Kidney (tissue), 14 donors: ENCODE measurements around the gene ACP6. TPM values are rescaled to one million over a fixed set of nuclear protein-coding genes. Genes with fewer than 3 reads are reported as not detected.

ENCODE experiments used
- DNase-seq, 5 donors: peaks; one replicate each; pipeline ENCODE4 v3.0.0-alpha.2; 2013 to 2020
- FAIRE-seq: peaks from 2 replicates; lab custom pipeline; 2012; peaks lifted over from hg19 to GRCh38; lab: Jason Lieb, UNC
- H3K27ac ChIP-seq, 2 donors: one replicate each; pipeline ENCODE4 v1.7.0; 2013; ENCODE audit warnings: low read depth in 2 of 2, low read length in 2 of 2, inconsistent platforms in 1 of 2
- H3K27me3 ChIP-seq: one replicate; pipeline ENCODE4 v1.7.1; 2013; ENCODE audit warnings: low read length, inconsistent platforms; ENCODE audit not compliant: control insufficient read depth, insufficient read depth
- H3K36me3 ChIP-seq, 3 donors: one replicate each; pipeline versions ENCODE4 v1.7.0 to v1.7.1; 2013; ENCODE audit warnings: low read length in 3 of 3, control low read depth in 1 of 3, inconsistent platforms in 1 of 3; ENCODE audit not compliant: insufficient read depth in 3 of 3, control insufficient read depth in 2 of 3
- H3K4me1 ChIP-seq, 3 donors: one replicate each; pipeline versions ENCODE4 v1.7.0 to v1.7.1; 2013; ENCODE audit warnings: low read length in 3 of 3, inconsistent platforms in 1 of 3, low read depth in 1 of 3; ENCODE audit not compliant: control insufficient read depth in 2 of 3, insufficient read depth in 2 of 3
- H3K4me3 ChIP-seq, 3 donors: one replicate each; pipeline versions ENCODE4 v1.7.0 to v1.8.1; 2013; ENCODE audit warnings: low read length in 3 of 3, control low read depth in 1 of 3, inconsistent platforms in 1 of 3
- H3K9ac ChIP-seq, 3 donors: one replicate each; pipeline versions ENCODE4 v1.7.0 to v1.7.1; 2013; ENCODE audit warnings: low read length in 3 of 3, control low read depth in 1 of 3, inconsistent platforms in 1 of 3
- H3K9me3 ChIP-seq, 3 donors: one replicate each; pipeline versions ENCODE4 v1.7.0 to v1.7.1; 2013; ENCODE audit warnings: low read length in 3 of 3, control low read depth in 1 of 3, inconsistent platforms in 1 of 3; ENCODE audit not compliant: control insufficient read depth in 2 of 3, insufficient read depth in 1 of 3
- intact Hi-C: fragments of 100-400 bp; cut with DNase I; formaldehyde crosslinking; loops from one replicate; pipeline ENCODE4 v1.11.1; 2022
- polyA plus RNA-seq: library from polyadenylated mRNA; stranded (reverse); fragments of 350-450 nt; fragmentation: Illumina TruSeq; extraction: RNeasy Lipid Tissue Mini Kit (QIAGEN cat#74804); gene quantifications from one replicate; pipeline ENCODE4 v1.2.3, GENCODE V29; 2014; ENCODE audit warnings: low read depth, low replicate concordance; ENCODE audit not compliant: insufficient read depth
- total RNA-seq: library from RNA; stranded (reverse); fragmentation: NEBNext Ultra II Directional; extraction: Animal tissue kit (Norgen Biotek cat#: 25700); gene quantifications from one replicate; pipeline ENCODE4 v1.2.1, GENCODE V29; 2021
- TF ChIP-seq, protein P1 (sequence below): IDR thresholded peaks from 3 replicates; pipeline ENCODE4 v1.5.1; 2012; ENCODE audit warnings: mild to moderate bottlenecking, moderate library complexity, borderline replicate concordance; ENCODE audit not compliant: insufficient read depth; ENCODE audit errors: extremely low read depth
- donor health status: control.
- donor health status: control.
- donor health status: control.
- donor health status: control.
- donor health status: control.
- donor health status: DM: yes; HTN: yes; CAD: no.
- donor health status: Normal renal cell carcinoma (clear cell type).

Gene ACP6
- total and polyA plus RNA-seq, 2 donors from 2014 or later, result 37.7 to 43.6 TPM

DNA sequence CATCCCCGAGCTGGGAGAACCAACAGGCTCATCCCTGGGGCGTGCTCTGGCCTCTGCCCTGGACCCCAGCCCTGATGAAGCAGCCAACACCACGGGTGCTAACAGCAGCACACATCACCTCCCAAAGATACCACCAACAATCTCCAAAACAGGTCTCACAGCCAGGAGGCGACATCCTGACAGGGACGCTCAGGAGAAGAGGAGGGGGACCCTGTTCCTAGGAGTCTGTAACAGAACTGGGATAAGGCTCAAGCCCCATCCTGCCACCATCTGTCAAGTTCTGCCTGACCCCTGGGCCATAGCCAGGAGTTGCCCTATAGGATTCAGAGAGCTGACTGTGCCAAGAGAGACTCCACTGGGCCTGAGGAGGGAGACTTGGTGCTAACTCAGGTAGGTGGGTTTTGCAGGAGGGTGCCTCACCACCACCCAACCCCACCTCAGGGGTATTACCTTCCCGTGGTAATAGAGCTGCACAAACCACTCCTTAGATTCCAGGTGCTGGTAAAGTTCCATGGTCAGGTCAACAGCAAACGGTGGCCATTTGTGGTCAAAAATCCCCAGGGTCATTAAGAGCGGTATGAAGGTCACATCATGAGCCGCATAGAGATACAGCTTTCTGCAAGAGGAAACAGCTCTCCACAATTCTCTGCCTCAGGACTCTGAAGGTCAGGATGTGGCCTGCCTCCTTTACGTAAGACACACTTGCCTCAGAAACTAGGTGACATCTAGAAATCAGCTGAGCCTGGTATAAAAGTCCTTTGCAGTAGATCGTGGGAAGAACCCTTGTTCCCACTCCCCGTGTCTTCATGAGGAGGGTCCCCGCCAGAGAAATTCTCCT lies 22.3 kb downstream of the ACP6 start:
- Histone ChIP-seq H3K9me3 (no peaks in the 10 kb centered on the region), H3K27ac (no peak overlapping the region), H3K4me3 (no peak overlapping the region), H3K4me1 (peaks cover 0 to 7% (median 7%) of the 10 kb centered on the region in 3 donors), H3K9ac (no peak overlapping the region), H3K27me3 (no peaks in the 10 kb centered on the region), H3K36me3 (peaks cover 4 to 46% (median 34%) of the 10 kb centered on the region in 3 donors)
- intact Hi-C loops, result no loop called here
- TF ChIP-seq, protein P1, sequence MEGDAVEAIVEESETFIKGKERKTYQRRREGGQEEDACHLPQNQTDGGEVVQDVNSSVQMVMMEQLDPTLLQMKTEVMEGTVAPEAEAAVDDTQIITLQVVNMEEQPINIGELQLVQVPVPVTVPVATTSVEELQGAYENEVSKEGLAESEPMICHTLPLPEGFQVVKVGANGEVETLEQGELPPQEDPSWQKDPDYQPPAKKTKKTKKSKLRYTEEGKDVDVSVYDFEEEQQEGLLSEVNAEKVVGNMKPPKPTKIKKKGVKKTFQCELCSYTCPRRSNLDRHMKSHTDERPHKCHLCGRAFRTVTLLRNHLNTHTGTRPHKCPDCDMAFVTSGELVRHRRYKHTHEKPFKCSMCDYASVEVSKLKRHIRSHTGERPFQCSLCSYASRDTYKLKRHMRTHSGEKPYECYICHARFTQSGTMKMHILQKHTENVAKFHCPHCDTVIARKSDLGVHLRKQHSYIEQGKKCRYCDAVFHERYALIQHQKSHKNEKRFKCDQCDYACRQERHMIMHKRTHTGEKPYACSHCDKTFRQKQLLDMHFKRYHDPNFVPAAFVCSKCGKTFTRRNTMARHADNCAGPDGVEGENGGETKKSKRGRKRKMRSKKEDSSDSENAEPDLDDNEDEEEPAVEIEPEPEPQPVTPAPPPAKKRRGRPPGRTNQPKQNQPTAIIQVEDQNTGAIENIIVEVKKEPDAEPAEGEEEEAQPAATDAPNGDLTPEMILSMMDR, result no peak
- FAIRE-seq, result no peak
- DNase-seq, result no peak

DNA sequence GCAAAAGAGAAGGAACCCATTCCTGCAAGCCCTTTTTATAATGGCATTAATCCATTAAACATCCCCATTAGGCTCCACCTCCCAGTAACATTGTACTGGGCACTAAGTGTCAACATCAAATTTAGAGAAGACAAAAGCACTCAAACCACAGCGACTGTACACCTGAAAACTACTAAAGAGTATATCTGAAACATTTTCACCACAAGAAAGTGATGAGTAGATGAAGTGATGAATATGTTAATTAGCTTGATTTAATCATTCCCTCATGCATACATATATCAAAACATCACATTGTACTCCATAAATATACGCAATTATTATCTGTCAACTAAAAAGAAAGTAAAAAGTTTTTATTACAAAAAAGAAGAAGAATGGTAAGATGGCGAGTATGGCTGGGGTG lies 26.4 kb downstream of the ACP6 start:
- Histone ChIP-seq H3K9me3 (no peaks in the 10 kb centered on the region), H3K27me3 (no peaks in the 10 kb centered on the region), H3K4me3 (no peak overlapping the region), H3K4me1 (no peaks in the 10 kb centered on the region), H3K36me3 (peaks cover under 1 to 22% (median 19%) of the 10 kb centered on the region in 3 donors), H3K27ac (no peak overlapping the region), H3K9ac (no peak overlapping the region)
- no peak for FAIRE-seq
- no peak for DNase-seq
- intact Hi-C loops, result no loop called here
- TF ChIP-seq, protein P1, result no peak

DNA sequence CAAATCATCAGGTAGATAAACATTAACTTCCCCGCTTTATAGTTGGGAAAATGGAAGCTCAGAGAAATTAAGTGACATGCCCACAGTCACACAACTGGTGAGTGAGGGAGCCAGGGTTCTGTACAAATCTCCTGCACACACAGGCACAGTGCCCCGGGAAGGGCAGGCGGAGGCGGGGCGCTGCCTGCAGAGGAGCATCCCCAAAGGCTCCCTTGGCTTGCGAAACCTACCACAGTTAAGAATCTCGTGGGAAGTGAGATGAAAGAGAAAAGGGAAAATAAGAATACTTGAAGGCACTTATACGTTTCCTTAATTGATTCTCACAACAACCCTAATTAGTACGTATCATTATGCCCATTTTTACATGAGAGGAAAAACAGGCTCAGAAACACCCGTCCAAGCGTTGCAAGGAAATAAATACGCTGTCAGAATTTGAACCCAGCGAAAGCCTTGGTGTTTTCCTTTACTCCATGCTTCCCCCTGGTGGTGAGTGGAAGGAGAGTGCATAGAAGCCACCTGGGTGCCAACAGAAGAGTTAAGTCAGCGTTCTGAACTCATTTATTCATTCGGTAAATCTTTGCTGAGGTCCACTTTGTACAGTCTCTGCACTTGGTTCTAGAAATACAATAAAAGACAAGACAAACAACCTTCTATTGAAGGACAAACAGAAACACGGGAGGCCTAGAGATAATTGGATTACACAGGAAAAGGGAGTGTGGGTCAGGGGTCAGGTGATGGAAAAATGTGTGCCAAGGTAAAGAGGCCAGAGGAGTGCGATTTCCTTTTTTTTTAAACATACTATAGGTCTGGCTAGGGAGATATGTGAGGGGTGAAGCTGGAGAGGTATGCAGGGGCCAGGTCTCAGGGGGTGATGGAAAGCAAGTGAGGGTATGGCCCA lies 28.4 kb downstream of the ACP6 start:
- H3K27me3 ChIP-seq, result no peaks in the 10 kb centered on the region
- H3K36me3 ChIP-seq, result peaks cover 0 to 8% (median 3%) of the 10 kb centered on the region in 3 donors
- DNase-seq (peak in 3 of 5 donors; percentile 36 to 76 (median 63)), FAIRE-seq (no peak)
- TF ChIP-seq, protein P1, result peak; percentile 70
- no peak overlapping the region for H3K9ac ChIP-seq
- H3K9me3 ChIP-seq, result no peaks in the 10 kb centered on the region
- H3K4me3 ChIP-seq, result no peak overlapping the region
- intact Hi-C loops, result no loop called here
- no peak overlapping the region for H3K27ac ChIP-seq
- no peaks in the 10 kb centered on the region for H3K4me1 ChIP-seq
